HG03571 (cell line): ENCODE data around the gene CPT1C.

Experiments
- ATAC-seq: cut with Tn5 transposase; IDR thresholded peaks from one replicate; pipeline ENCODE4 v1.9.1; 2021; ENCODE audit not compliant: unreplicated experiment

Gene CPT1C

GRCh38 chr19:49660338-49660961, 30.5 kb upstream of the CPT1C start:
- no peak for ATAC-seq

- ATAC-seq = no peak
Measured at GRCh38 chr19:49662011-49662410, 28.9 kb upstream of the CPT1C start.

DNA sequence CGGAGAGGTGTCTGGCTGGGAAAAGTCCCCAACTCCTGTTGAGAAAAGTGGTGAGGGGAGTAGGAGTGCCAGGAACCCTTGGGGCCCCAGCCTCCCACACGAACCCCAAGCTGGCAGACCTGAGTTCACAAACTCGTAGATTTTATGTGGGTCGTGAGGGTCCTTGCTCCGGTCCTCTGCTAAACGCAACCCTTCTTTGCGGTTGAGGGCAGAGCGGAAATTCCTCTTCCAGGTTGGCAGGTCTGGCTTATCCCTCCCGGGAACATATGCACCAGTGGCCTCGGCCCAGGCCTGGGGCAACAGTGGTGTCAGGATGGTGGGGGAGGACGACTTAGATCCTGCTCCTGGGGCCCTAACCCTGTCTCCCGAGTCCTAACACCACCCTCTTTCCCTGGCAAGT, 27.7 kb upstream of the CPT1C start:
- ATAC-seq = no peak

- no peak for ATAC-seq
Measured at GRCh38 chr19:49664171-49665035, 26.5 kb upstream of the CPT1C start.

- ATAC-seq = no peak
Measured at GRCh38 chr19:49665036-49665350, 25.9 kb upstream of the CPT1C start.

DNA sequence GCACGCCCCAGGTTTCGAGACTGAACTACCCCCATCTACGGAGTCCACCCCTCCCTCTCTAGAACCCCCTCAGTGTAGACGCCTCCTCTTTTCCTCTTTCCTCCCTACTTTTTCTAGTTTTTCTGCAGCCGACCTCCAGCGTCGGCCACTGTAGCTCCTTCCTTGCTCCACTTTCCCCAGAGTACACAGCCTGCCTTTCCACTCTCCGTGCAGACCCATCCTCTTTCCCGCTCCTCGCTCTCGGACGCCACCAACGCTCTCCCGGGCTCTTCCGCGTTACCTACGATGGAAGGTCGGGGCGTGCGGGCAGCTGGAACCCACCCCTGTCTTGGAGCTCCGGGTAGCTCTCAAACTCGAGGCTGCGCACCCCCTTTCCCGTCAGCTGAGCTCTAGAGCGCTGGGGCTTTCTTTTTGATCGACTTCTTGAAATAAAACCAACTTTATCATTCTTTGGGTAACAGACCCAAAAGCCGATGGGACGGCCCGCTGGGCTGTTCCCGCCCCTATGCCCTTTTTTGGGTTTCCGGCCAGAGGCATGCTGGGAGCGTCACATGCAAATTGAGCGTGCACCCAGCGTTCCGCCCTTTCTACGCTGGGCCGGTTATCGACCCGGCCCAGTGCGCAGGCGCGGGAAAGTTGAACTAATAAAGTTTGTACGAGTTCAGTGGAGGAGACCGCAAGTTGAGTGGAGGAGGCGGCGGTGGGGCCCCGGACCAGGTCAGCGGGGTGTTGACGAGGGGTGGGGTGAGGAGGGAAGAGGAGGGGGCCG, 25.4 kb upstream of the CPT1C start, which contains the start of the genes BCL2L12 and IRF3:
BCL2L12 (plus strand) TSS at position 583 of the 769 bp plus-strand sequence. CDS start 760 bp downstream, outside the sequence.
IRF3 (minus strand) TSS at position 507 of the 769 bp plus-strand sequence. CDS start 1,019 bp downstream, outside the sequence.
- peak; percentile 72 for ATAC-seq

DNA sequence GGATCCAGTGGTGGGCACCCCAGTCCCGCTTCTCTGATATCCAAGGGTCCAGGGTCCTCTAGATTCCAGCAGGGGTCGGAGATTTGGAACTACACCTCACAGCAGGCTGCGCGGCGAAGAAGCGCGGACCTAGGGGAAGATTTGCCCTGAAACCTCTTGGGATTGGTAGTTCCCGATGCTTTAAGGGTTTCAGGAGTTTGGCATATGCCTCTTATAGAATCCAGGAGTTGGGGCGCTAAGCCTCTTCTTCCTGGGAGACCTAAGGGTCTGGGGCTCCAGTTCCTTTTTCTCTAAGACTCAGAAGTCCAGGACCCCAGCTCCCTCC, 24.8 kb upstream of the CPT1C start:
- no peak for ATAC-seq

- ATAC-seq = no peak
Measured at GRCh38 chr19:49667473-49667872, 23.4 kb upstream of the CPT1C start.

DNA sequence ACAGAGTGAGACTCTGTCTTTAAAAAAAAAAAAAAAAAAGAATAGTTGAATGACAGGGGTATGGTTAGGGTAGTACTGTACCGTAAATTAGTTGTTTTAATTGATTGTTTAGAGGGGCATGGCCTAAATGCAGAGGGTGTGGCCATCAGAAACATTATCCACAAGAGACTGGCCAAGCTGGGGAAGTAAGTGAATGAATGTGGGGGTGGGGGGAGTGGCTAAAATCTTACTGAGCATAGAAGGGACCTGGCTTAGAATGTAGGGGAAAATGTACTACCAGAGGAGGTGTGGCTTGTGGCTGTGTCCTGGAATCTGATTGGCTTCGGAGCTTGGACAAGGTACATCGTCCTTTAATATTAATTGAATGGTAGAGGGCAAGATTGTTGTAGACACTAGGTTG, 21.4 kb upstream of the CPT1C start:
- no peak for ATAC-seq

DNA sequence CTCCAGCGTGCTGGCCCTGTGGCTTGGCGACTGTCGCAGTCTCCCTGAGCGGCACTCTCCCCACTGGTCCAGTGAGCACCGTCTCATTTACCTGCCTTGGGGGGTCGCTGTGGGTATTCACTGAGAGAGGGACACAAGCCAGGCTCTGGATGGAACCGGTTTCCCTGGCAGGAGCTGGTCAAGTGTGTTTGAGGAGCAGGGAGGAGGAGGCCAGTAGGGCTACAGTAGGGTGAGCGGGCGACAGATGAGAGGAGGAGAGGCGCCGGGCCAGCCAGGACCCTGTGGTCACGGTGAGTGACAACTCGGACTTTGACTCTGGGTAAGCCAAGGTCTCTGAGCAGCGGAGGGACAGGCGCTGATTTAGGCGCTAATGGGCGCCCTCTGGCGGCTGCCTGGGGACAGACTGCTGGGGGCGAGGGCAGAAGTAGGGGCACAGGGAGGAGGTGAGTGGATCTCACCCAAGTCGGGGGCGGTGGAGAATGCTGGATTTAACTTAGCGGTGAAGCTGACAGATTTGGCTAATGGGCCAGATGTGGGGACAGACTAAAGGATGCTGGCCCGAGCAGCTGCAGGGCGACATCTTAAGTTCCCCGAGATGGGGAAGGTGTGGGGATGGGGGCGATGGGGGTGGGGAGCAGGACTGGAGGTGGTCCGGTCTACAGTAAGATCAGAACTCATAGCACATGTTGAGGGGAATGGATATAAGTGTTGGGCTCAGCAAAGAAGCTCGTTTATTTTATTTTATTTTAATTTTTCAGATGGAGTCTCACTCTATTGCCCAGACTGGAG, 18.6 kb upstream of the CPT1C start:
- no peak for ATAC-seq

- peak; percentile 19 for ATAC-seq
Measured at GRCh38 chr19:49676136-49676783, 14.7 kb upstream of the CPT1C start.

DNA sequence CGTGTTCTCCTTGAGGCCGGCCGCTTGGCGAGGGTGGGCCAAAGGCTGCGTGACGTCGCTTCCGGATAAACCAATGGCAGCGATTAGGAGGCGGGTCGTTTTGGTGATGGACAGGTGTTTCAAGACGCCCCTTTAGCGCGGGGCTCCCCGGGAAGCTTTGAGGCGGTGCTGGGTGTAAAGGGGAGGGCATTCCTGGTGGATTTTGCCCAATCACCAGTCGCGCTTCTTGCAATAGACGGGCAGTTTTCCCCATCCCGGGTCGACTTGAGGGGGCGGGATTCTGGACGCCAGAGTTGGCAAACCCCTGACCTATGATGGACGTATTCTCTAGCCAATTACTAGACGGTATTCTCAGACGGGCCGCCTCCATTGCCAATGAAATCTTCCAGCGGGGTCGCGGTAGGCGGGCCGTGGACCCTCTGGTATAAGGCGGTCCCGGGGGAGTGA, 14.1 kb upstream of the CPT1C start:
- ATAC-seq = peak; percentile 64

DNA sequence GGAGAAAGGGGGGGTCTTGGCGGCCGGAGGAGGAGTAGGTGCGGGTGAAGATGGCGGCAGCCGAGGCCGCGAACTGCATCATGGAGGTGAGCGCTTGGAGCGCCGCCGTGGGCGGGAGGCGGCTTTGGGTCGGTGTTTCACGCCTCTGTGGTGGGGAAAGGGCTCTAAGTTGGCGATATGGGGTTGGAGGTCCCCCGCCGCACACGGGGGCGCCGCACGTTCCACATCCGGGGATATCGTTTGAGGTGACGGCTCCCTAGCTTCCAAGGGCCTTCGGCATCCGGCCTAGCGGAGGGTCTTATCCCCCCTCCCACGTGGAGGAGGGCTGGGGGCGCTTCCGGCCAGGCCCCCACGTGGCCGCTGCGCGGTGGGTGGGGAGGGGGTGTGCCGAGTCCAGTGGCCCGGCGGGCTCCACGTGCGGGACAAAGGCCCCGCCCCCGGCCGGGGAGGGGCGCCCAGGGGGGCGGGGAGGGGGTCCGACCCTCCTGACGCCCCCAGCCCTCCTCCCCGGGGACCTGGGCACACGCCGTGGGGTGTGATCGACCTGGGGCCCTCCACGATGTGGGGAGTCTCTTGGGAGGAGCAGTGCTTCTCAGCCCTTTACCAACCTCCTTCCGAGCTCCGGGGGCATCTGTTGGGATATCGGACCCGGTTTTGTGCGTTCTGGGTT, 13.6 kb upstream of the CPT1C start, which contains the start of gene PRMT1:
PRMT1 (plus strand) TSS at position 41 of the 670 bp plus-strand sequence; CDS start at position 51, 10 bp downstream.
- no peak for ATAC-seq

- no peak for ATAC-seq
Measured at GRCh38 chr19:49677901-49678674, 12.8 kb upstream of the CPT1C start.

DNA sequence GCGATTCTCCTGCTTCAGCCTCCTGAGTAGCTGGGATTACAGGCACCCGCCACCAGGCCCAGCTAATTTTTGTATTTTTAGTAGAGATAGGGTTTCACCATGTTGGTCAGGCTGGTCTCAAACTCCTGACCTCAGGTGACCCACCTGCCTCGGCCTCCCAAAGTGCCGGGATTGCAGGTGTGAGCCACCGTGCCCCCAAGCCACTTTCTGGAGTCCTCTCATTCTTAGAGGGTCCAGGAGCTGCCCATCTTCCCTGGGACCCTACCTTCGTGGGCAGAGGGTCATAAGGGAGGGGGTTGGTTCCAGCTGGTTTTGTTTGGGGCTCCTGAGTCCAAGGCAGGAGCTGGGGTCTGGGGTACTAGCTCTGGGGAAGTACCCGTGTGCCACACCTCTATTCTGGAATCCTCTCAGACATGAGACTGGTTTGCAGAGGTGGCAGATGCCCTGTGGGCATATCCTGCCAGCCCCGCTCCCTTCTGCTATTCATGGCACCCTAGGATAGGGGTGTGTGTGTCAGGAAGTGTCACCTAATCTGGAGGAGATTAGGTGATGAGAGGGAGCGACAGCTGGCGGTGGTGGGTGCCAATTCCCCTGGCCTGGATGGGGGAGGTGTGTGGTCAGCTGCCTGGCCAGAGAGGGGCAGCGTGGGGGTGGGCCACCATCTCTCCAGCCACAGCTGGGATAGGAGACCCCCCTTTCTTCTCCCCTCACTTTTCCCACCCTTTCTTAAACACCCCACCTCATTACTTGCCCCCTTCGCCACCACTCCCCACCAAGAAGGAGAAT, 11.7 kb upstream of the CPT1C start:
- ATAC-seq = no peak

DNA sequence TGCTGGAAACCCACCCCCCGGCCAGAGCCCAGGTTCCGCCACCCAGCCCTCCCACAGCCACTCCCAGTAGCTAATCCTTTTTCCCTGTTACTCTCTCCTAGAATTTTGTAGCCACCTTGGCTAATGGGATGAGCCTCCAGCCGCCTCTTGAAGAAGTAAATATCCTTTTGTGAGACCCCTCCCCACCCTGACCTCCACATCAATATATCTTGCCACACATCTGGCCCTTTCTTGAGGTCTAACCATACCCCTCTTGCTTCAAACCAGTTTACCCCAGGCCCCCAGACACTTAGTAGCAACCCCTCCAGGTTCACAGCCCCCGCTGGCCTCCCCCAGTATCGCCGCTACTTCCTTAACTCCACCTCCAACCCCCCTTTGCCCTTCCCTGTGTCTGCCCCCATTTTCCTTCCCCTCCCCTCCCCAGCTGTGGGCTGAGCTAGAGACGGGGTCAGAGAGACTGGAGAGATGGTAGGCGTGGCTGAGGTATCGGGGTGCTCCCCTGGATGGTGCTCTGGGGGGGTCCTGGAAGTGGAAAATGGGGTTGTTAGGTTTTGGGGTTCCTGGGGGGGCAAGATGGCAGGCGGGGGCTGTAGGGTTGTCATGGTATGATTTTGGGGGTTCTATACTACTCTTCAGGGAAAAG, 11.0 kb upstream of the CPT1C start:
- ATAC-seq = no peak

GRCh38 chr19:49680421-49681351, 10.2 kb upstream of the CPT1C start:
- ATAC-seq = no peak
